GM21447 (cell line): ENCODE measurements around the gene MB21D2.
"Not testable (repeated sequence)": the region's sequence is repeated elsewhere in the genome, so short reads cannot be mapped to it uniquely, and the experiment has no call there.

Experiments used
- ATAC-seq: cut with Tn5 transposase; IDR thresholded peaks from one replicate; pipeline ENCODE4 v1.9.1; 2021; ENCODE audit not compliant: unreplicated experiment

The MB21D2 gene

GRCh38 chr3:192917404-192918274 is at the start of gene MB21D2:
Gene MB21D2, minus strand, starts transcription at chr3:192917856. Its CDS starts 16 bp downstream, at chr3:192917840.
- ATAC-seq, result peak; percentile 47

DNA sequence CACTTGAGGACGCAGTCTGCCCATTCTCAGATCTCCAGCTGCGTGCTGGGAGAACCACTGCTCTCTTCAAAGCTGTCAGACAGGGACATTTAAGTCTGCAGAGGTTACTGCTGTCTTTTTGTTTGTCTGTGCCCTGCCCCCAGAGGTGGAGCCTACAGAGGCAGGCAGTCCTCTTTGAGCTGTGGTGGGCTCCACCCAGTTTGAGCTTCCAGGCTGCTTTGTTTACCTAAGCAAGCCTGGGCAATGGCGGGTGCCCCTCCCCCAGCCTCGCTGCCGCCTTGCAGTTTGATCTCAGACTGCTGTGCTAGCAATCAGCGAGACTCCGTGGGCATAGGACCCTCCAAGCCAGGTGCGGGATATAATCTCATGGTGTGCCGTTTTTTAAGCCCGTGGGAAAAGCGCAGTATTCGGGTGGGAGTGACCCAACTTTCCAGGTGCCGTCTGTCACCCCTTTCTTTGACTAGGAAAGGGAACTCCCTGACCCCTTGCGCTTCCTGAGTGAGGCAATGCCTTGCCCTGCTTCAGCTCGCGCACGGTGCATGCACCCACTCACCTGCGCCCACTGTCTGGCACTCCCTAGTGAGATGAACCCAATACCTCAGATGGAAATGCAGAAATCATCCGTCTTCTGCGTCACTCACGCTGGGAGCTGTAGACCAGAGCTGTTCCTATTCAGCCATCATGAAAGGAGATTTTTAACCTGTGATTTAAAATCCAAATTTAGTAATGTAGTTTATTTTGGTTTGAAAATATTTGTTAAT is 47.5 kb upstream of the MB21D2 start:
- ATAC-seq, result not testable (repeated sequence)

GRCh38 chr3:192959773-192960172 is 42.1 kb upstream of the MB21D2 start:
- no peak for ATAC-seq

GRCh38 chr3:192958219-192958872 is 40.7 kb upstream of the MB21D2 start:
- ATAC-seq, result no peak

GRCh38 chr3:192957441-192958021 is 39.9 kb upstream of the MB21D2 start:
- no peak for ATAC-seq

DNA sequence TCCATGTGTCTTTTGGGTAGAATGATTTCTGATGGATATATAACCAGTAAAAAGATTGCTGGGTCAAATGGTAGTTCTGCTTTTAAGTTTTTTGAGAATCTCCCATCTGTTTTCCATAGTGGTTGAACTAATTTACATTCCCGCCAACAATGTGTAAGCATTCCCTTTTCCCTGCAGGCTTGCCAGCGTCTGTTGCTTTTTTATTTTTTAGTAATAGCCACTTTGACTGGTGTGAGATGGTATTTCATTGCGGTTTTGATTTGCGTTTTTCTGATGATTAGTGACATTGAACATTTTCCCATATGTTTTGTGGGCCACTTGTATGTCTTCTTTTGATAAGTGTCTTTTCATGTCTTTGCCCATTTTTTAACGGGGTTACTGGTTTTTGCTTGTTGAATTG is 36.3 kb upstream of the MB21D2 start:
- ATAC-seq, result no peak

GRCh38 chr3:192947421-192947820 is 29.8 kb upstream of the MB21D2 start:
- ATAC-seq, result no peak

GRCh38 chr3:192943393-192943792 is 25.7 kb upstream of the MB21D2 start:
- no peak for ATAC-seq

DNA sequence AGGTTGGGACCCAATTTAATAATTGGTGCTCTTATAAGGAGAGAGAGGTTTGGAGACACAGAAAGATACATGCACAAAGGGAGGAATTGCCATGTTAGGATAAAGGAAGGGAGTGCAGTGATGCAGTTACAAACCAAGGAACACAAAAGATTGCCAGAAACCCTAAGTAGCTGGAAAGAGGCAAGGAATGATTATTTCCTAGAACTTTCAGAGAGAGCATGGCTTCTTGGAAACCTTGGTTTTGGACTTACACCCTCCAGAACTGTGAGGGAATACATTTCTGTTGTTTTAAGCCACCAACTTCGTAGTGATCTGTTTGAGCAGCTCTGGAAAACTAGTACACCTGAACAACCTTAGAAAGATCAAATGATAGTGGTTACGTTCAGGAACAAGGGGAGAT is 25.0 kb upstream of the MB21D2 start:
- ATAC-seq, result no peak

DNA sequence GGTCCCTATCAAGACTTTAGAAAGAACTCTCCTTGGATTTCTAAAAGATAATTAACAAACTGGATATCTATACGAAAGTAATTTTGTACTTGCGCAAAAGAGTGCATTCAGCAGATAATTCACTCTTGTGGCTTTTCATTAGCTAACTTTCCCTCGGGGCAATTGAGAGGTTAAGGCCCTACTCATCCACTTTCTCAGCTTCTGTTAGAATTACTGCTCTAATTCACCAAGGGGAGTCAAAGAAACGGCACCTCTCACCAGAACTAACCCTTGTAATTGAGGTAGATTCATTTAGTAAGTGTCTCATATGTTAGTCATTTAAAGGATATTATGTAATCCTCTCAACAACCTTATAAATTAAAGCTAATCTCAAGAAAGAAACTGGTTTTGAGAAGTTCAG is 22.5 kb upstream of the MB21D2 start:
- no peak for ATAC-seq

- ATAC-seq, result no peak
Measured at GRCh38 chr3:192935441-192935840, 17.8 kb upstream of the MB21D2 start.

- no peak for ATAC-seq
Measured at GRCh38 chr3:192933779-192934460, 16.3 kb upstream of the MB21D2 start.

DNA sequence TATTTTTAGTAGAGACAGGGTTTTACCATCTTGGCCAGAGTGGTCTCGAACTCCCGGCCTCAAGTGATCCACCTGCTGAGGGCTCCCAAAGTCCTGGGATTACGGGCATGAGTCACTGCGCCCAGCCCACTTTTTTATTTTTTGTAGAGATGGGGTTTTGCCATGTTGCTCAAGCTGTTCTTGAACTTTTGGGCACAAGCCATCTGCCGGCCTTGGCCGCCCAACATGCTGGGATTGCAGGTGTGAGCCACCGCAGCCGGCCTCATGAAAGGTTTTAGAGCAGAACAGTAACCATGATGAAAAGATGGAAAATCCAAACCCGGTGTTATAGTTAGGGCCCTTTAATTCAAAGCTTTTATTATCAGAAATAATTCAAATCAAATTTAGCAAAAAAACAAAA is 15.6 kb upstream of the MB21D2 start:
- no peak for ATAC-seq

- peak; percentile 67 for ATAC-seq
Measured at GRCh38 chr3:192931825-192932224, 14.2 kb upstream of the MB21D2 start.

GRCh38 chr3:192930577-192930976 is 12.9 kb upstream of the MB21D2 start:
- no peak for ATAC-seq

GRCh38 chr3:192929755-192930547 is 12.3 kb upstream of the MB21D2 start:
- ATAC-seq, result no peak

- ATAC-seq, result no peak
Measured at GRCh38 chr3:192929146-192929545, 11.5 kb upstream of the MB21D2 start.

DNA sequence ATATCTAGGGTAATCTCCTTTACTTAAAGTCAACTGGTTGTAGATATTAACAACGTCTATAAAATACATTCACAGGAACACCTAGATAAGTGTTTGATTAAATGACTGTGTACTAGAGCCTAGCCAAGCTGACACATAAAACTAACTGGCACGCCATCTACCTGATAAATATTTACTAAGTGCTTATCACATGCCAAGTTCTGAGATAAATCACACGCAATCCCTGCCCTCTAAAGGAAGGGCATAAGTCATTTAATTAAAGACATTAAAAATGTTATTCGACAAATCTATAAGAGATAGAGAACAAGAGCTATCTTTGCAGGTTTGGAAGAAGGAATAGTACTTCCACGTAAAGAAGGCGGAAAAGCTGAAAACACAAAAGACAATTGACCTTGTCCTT is 11.1 kb upstream of the MB21D2 start:
- no peak for ATAC-seq

- ATAC-seq, result no peak
Measured at GRCh38 chr3:192928016-192928415, 10.4 kb upstream of the MB21D2 start.

- no peak for ATAC-seq
Measured at GRCh38 chr3:192927016-192927415, 9.4 kb upstream of the MB21D2 start.
